ENCODE data around the gene NASP. TPM values are rescaled to one million over a fixed set of nuclear protein-coding genes. Genes with fewer than 3 reads are reported as not detected.

NASP gene
- total RNA-seq, 1 donor from 2014 or later, result 16.6 TPM

GRCh38 chr1:45607404-45608074 is 23.7 kb downstream of the NASP start:
- no peak for FAIRE-seq
- H3K36me3 ChIP-seq (ENCODE audit: control insufficient read depth, insufficient read depth, low read length), result no peaks in the 10 kb centered on the region
- no peak overlapping the region for H3K4me3 ChIP-seq (ENCODE audit: low read depth, low read length)
- TF ChIP-seq CTCF (IDR thresholded peaks at IDR 0.05; ENCODE audit: insufficient read depth, low read length, severe bottlenecking), result no peak
- DNase-seq (ENCODE audit: low read depth), result no peak
- no peaks in the 10 kb centered on the region for H3K27me3 ChIP-seq (ENCODE audit: control insufficient read depth, insufficient read depth, low read length)

- FAIRE-seq (no peak), DNase-seq (ENCODE audit: low read depth) (no peak)
- Histone ChIP-seq H3K27me3 (ENCODE audit: control insufficient read depth, insufficient read depth, low read length) (no peaks in the 10 kb centered on the region), H3K4me3 (ENCODE audit: low read depth, low read length) (no peak overlapping the region), H3K36me3 (ENCODE audit: control insufficient read depth, insufficient read depth, low read length) (no peaks in the 10 kb centered on the region)
- no peak for TF ChIP-seq CTCF (IDR thresholded peaks at IDR 0.05; ENCODE audit: insufficient read depth, low read length, severe bottlenecking)
Measured at GRCh38 chr1:45608175-45609156, 24.6 kb downstream of the NASP start.

- no peak overlapping the region for H3K4me3 ChIP-seq (ENCODE audit: low read depth, low read length)
- no peak for DNase-seq (ENCODE audit: low read depth)
- no peaks in the 10 kb centered on the region for H3K27me3 ChIP-seq (ENCODE audit: control insufficient read depth, insufficient read depth, low read length)
- no peaks in the 10 kb centered on the region for H3K36me3 ChIP-seq (ENCODE audit: control insufficient read depth, insufficient read depth, low read length)
- no peak for FAIRE-seq
- TF ChIP-seq CTCF (IDR thresholded peaks at IDR 0.05; ENCODE audit: insufficient read depth, low read length, severe bottlenecking), result no peak
Measured at GRCh38 chr1:45610589-45611226, 26.9 kb downstream of the NASP start.

GRCh38 chr1:45612941-45613579 is 29.2 kb downstream of the NASP start:
- Histone ChIP-seq H3K27me3 (ENCODE audit: control insufficient read depth, insufficient read depth, low read length) (no peaks in the 10 kb centered on the region), H3K4me3 (ENCODE audit: low read depth, low read length) (no peak overlapping the region), H3K36me3 (ENCODE audit: control insufficient read depth, insufficient read depth, low read length) (peaks cover 5% of the 10 kb centered on the region)
- DNase-seq (ENCODE audit: low read depth), result peak; percentile 89
- no peak for FAIRE-seq
- TF ChIP-seq CTCF (IDR thresholded peaks at IDR 0.05; ENCODE audit: insufficient read depth, low read length, severe bottlenecking), result no peak

GRCh38 chr1:45615885-45616284 is 32.0 kb downstream of the NASP start:
- peaks cover 8% of the 10 kb centered on the region for H3K36me3 ChIP-seq (ENCODE audit: control insufficient read depth, insufficient read depth, low read length)

More at GRCh38 chr1:45615885-45616284, 32.0 kb downstream of the NASP start:
- DNase-seq (ENCODE audit: low read depth) (no peak), FAIRE-seq (no peak)
- TF ChIP-seq CTCF (IDR thresholded peaks at IDR 0.05; ENCODE audit: insufficient read depth, low read length, severe bottlenecking), result no peak
- Histone ChIP-seq H3K4me3 (ENCODE audit: low read depth, low read length) (no peak overlapping the region), H3K27me3 (ENCODE audit: control insufficient read depth, insufficient read depth, low read length) (no peaks in the 10 kb centered on the region)
